Osteoblast (primary cell): ENCODE data around the gene RNF212B. TPM values are rescaled to one million over a fixed set of nuclear protein-coding genes. Genes with fewer than 3 reads are reported as not detected.

ENCODE experiments used
- DNase-seq: peaks from one replicate; pipeline ENCODE4 v3.0.0; 2011; ENCODE audit warnings: low spot score, mixed read lengths; ENCODE audit not compliant: insufficient read length; ENCODE audit errors: missing footprints
- H2AFZ ChIP-seq: 2 replicates; pipeline ENCODE4 v1.6.0; 2011; ENCODE audit warnings: mild to moderate bottlenecking, low read length
- H3K27ac ChIP-seq: 2 replicates; pipeline ENCODE4 v1.5.1; 2011; ENCODE audit warnings: mild to moderate bottlenecking, low read depth, low read length, moderate library complexity
- H3K27me3 ChIP-seq: 2 replicates; pipeline ENCODE4 v1.6.0; 2012; ENCODE audit warnings: mild to moderate bottlenecking, control low read depth, inconsistent platforms, low read length, moderate library complexity; ENCODE audit not compliant: insufficient read depth
- H3K36me3 ChIP-seq: 2 replicates; pipeline ENCODE4 v1.5.1; 2011; ENCODE audit warnings: mild to moderate bottlenecking, low read length, control low read depth, moderate library complexity; ENCODE audit not compliant: insufficient read depth
- H3K4me1 ChIP-seq: 2 replicates; pipeline ENCODE4 v1.5.1; 2011; ENCODE audit warnings: mild to moderate bottlenecking, low read length, control low read depth, moderate library complexity; ENCODE audit not compliant: insufficient read depth
- H3K4me2 ChIP-seq: 2 replicates; pipeline ENCODE4 v1.6.0; 2011; ENCODE audit warnings: mild to moderate bottlenecking, low read length; ENCODE audit not compliant: insufficient read depth
- H3K4me3 ChIP-seq: fragments of 200-600 bp; sonication (generic); 3 replicates; pipeline ENCODE4 v1.5.1; 2012; ENCODE audit warnings: mild to moderate bottlenecking, low read length, inconsistent platforms; ENCODE audit not compliant: insufficient read depth
- H3K79me2 ChIP-seq: 2 replicates; pipeline ENCODE4 v1.6.0; 2012; ENCODE audit warnings: mild to moderate bottlenecking, low read length, control low read depth, inconsistent platforms; ENCODE audit not compliant: insufficient read depth
- H3K9me3 ChIP-seq: 2 replicates; pipeline ENCODE4 v1.5.1; 2011; ENCODE audit warnings: low read depth, low read length, control low read depth
- H4K20me1 ChIP-seq: 2 replicates; pipeline ENCODE4 v1.6.0; 2012; ENCODE audit warnings: mild to moderate bottlenecking, low read length, control low read depth; ENCODE audit not compliant: insufficient read depth
- total RNA-seq: library from RNA; depleted of rRNA; stranded (reverse); fragments of >200 nt; gene quantifications from 2 replicates; pipeline ENCODE4 v1.2.3, GENCODE V29; 2012
- TF ChIP-seq, protein P1 (sequence below): IDR thresholded peaks from 2 replicates; pipeline ENCODE4 v1.5.1; 2011; ENCODE audit warnings: mild to moderate bottlenecking, low read depth, low read length, moderate library complexity; ENCODE audit errors: extremely low read depth

Gene RNF212B
- total RNA-seq, 1 donor = not detected

DNA sequence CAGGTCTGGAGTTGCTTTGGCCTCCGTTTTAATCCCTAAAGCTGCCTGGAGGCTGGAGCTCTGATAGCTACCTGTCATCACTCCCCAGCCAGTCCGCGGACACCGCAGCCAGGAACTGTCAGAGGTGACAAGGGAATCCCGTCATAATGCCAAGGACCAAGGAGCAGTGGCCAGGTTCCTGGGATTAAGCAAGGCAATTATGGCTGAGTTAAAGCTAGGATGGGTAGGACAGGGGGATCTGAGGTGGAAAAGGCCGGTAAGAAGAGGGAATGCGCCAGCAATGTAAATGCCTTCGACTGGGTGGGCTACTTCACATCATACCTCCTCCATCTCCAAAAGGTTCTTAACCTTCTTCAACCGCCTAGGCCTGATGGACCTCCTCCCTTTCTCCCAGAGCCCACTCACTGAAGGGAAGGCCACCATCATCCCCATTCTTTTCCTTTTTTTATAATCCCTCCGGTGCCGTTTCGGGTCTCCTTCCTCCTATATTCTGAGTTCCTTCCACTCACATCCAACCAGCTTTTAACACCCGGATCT is 63.0 kb downstream of the RNF212B start:
- peak overlapping the region; percentile 90 for H3K27ac ChIP-seq
- H2AFZ ChIP-seq = peak overlapping the region; percentile 75
- no peaks in the 10 kb centered on the region for H3K36me3 ChIP-seq
- no peak for DNase-seq
- peak overlapping the region; percentile 80 for H3K4me3 ChIP-seq
- H3K27me3 ChIP-seq = no peaks in the 10 kb centered on the region
- peak overlapping the region; percentile 89 for H3K4me2 ChIP-seq
- H4K20me1 ChIP-seq = no peaks in the 10 kb centered on the region
- H3K4me1 ChIP-seq = peaks cover 39% of the 10 kb centered on the region
- peaks cover 5% of the 10 kb centered on the region for H3K79me2 ChIP-seq
- TF ChIP-seq, protein P1, sequence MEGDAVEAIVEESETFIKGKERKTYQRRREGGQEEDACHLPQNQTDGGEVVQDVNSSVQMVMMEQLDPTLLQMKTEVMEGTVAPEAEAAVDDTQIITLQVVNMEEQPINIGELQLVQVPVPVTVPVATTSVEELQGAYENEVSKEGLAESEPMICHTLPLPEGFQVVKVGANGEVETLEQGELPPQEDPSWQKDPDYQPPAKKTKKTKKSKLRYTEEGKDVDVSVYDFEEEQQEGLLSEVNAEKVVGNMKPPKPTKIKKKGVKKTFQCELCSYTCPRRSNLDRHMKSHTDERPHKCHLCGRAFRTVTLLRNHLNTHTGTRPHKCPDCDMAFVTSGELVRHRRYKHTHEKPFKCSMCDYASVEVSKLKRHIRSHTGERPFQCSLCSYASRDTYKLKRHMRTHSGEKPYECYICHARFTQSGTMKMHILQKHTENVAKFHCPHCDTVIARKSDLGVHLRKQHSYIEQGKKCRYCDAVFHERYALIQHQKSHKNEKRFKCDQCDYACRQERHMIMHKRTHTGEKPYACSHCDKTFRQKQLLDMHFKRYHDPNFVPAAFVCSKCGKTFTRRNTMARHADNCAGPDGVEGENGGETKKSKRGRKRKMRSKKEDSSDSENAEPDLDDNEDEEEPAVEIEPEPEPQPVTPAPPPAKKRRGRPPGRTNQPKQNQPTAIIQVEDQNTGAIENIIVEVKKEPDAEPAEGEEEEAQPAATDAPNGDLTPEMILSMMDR = no peak
- no peaks in the 10 kb centered on the region for H3K9me3 ChIP-seq

DNA sequence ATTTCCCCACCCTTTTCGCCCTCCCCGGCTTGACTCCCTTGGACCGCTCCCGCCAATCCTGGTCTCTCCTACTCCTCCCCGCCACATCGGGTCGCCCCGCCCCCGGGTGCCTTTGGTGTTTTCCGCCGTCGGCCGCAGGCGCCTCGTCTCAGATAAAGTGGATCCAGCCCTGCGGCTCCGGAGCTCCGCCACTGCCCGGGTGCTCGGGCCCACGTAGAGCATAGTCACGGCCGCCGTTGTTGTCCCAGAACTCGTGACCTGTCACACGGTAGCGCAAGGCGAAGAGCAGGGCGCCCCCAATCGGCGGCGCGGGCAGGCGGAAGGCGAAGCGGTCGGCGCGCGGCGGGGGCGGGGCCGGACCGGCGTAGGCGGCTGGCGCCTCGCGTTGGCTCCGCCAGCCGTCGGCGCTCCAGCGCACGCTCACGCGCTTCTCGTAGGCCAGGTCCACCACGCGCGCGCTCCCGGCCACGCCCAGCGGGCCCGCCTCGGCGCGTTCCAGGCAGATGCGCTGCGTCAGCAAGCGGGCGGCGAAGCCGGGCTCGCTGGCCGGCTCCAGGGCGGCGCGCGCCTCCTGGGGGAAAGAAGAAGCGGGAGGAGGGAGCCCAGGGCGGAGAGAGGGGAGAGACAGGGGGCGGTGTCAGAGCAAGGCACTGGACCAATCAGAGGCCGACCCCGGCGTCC is 63.7 kb downstream of the RNF212B start:
- Histone ChIP-seq H3K27ac (peak overlapping the region; percentile 83), H3K79me2 (peaks cover 5% of the 10 kb centered on the region), H3K9me3 (no peaks in the 10 kb centered on the region), H2AFZ (peak overlapping the region; percentile 96), H3K4me1 (peaks cover 45% of the 10 kb centered on the region), H3K4me3 (peak overlapping the region; percentile 80), H3K27me3 (no peaks in the 10 kb centered on the region), H4K20me1 (no peaks in the 10 kb centered on the region), H3K36me3 (no peaks in the 10 kb centered on the region), H3K4me2 (peak overlapping the region; percentile 92)
- TF ChIP-seq, protein P1 = peak; percentile 59
- DNase-seq = peak; percentile 100

DNA sequence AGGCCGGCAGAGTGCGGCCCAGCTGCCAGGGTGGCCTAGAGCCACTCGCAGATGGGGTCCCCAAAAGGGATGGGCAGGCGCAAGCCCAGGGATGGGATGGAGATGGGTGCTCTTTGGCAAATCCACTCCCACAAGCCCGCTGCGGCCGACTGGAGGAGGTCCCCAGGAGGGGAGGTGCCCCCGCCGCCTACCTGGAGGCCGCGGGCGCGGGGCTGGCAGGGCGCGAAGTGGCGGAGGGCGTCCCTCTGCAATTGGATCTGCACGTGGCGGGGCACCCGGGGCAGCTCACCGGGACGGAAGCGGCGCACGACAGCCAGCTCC is 64.2 kb downstream of the RNF212B start:
- TF ChIP-seq, protein P1 = no peak
- no peak for DNase-seq
- Histone ChIP-seq H2AFZ (peak overlapping the region; percentile 96), H3K4me1 (peaks cover 45% of the 10 kb centered on the region), H3K4me3 (peak overlapping the region; percentile 80), H3K36me3 (no peaks in the 10 kb centered on the region), H4K20me1 (no peaks in the 10 kb centered on the region), H3K27me3 (no peaks in the 10 kb centered on the region), H3K9me3 (no peaks in the 10 kb centered on the region), H3K79me2 (peaks cover 8% of the 10 kb centered on the region), H3K27ac (peak overlapping the region; percentile 60), H3K4me2 (peak overlapping the region; percentile 92)

DNA sequence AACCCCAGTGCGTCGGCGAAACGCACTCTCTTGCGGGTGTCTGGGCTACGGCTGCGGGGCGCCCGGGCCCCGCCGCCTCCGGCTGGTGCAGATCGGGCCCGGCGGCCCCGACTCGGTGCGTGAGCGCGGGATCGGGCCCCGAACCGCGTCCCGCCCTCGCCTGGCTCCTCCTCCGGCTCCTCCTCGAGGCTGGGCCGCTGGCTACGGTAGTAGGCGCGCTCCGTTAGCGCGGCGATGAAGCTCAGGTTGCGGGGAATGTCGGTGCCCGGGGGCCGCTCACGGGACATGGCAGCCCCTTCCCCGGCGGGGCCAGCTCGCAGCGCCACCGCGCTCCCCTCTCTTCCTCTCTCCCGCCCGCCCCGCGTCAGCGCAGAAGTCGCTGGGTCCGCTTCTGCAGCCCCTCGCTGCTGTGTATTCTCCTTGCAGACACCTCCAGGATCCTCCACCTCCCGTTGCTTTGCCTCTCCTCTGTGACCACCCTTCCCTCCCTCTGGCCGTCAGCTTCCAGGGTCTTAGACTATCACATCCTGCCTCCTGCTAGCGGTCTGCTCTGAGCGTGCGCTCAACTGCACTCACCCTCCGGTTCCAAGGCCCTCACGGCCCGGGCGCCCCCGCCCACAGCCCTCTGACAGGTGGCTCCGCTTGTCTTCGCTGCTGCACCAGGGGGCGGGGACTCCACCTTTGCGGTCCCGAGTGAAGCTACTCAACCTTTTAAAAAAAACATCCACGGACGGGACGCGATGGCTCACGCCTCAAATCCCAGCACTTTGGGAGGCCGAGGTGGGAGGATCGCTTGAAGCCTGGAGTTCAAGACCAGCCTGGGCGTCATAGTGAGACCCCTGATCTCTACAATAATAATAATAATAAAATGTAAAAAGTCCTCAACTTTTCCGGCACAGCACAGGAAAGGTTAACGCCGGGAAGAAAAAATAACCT is 64.8 kb downstream of the RNF212B start, which contains the start of gene PPP1R3E:
Gene PPP1R3E, minus strand, starts transcription at position 570 of the 936 bp plus-strand sequence. Its CDS starts 283 bp downstream, at position 287.
- Histone ChIP-seq H3K36me3 (no peaks in the 10 kb centered on the region), H3K4me1 (peaks cover 50% of the 10 kb centered on the region), H3K27me3 (no peaks in the 10 kb centered on the region), H2AFZ (peak within 1 kb of the TSS; percentile 96), H3K27ac (peak within 1 kb of the TSS; percentile 60), H3K9me3 (no peaks in the 10 kb centered on the region), H3K79me2 (peaks cover 15% of the 10 kb centered on the region), H3K4me2 (peak within 1 kb of the TSS; percentile 92), H4K20me1 (peaks cover 1% of the 10 kb centered on the region), H3K4me3 (peak within 1 kb of the TSS; percentile 80)
- peak; percentile 90 for DNase-seq
- TF ChIP-seq, protein P1 = no peak
